Panc1 (cell line): ENCODE measurements around the gene IL32. TPM values are rescaled to one million over a fixed set of nuclear protein-coding genes. Genes with fewer than 3 reads are reported as not detected.

Source experiments
- ATAC-seq: fragments of 200-7000 bp; cut with Tn5 transposase; 2 replicates; pipeline ENCODE4 v1.9.1; 2020; ENCODE audit warnings: mild to moderate bottlenecking, moderate library complexity
- BruUV-seq: library from RNA; stranded (reverse); fragments of 400-500 nt; replicated peaks from 2 replicates; lab custom pipeline; 2021; lab: Mats Ljungman, UMichigan
- CTCF ChIA-PET: fragments of 300-600 bp; sonication (Branson Sonifier 250); formaldehyde crosslinking; loops from one replicate; lab custom pipeline; 2022; ENCODE audit warnings: antibody characterized with exemption; lab: Charles Lee
- POLR2A ChIA-PET: fragments of 300-600 bp; sonication (Branson Sonifier 250); formaldehyde crosslinking; loops from one replicate; lab custom pipeline; 2022; ENCODE audit warnings: antibody characterized with exemption; lab: Charles Lee
- DNase-seq: peaks from one replicate; pipeline ENCODE4 v3.0.0-alpha.2; 2010; ENCODE audit warnings: low read depth, low spot score
- H3K27ac ChIP-seq: 2 replicates; pipeline ENCODE4 v1.5.1; 2011; ENCODE audit warnings: mild to moderate bottlenecking, low read length, inconsistent platforms
- H3K27me3 ChIP-seq: fragments of 200-500 bp; sonication (Bioruptor generic); 2 replicates; pipeline ENCODE4 v1.6.0; 2014; ENCODE audit warnings: low read length, inconsistent platforms; ENCODE audit not compliant: control insufficient read depth, insufficient read depth
- H3K36me3 ChIP-seq: fragments of 200-500 bp; sonication (Bioruptor generic); 2 replicates; pipeline ENCODE4 v1.5.1; 2014; ENCODE audit warnings: inconsistent platforms, mild to moderate bottlenecking, low read length, moderate library complexity; ENCODE audit not compliant: control insufficient read depth, insufficient read depth
- H3K4me1 ChIP-seq: 2 replicates; pipeline ENCODE4 v1.5.1; 2011; ENCODE audit warnings: inconsistent platforms, mild to moderate bottlenecking, low read length, moderate library complexity; ENCODE audit not compliant: control insufficient read depth, insufficient read depth
- H3K4me3 ChIP-seq, 2 experiments: 2 replicates each; pipeline ENCODE4 v1.5.1; 2011 to 2012; ENCODE audit warnings: low read depth in 2 of 2, low read length in 2 of 2, mild to moderate bottlenecking in 2 of 2, inconsistent platforms in 1 of 2, moderate library complexity in 1 of 2
- H3K9me3 ChIP-seq: fragments of 200-500 bp; sonication (Bioruptor generic); 2 replicates; pipeline ENCODE4 v1.5.1; 2014; ENCODE audit warnings: low read depth, mild to moderate bottlenecking, inconsistent platforms, low read length, moderate library complexity; ENCODE audit not compliant: control insufficient read depth, insufficient read depth
- POLR2AphosphoS5 ChIP-seq: IDR thresholded peaks from 2 replicates; pipeline ENCODE4 v1.6.1; 2012; ENCODE audit warnings: mild to moderate bottlenecking, low read depth, low read length, moderate library complexity
- SIN3A ChIP-seq: IDR thresholded peaks from 2 replicates; pipeline ENCODE4 v1.6.1; 2012; ENCODE audit warnings: low read depth, mild to moderate bottlenecking, low read length, moderate library complexity, borderline replicate concordance; ENCODE audit not compliant: insufficient read depth
- in situ Hi-C: cut with HindIII; loops from 2 replicates; pipeline ENCODE4 v1.10.0; 2016; ENCODE audit warnings: low sequenced_read_pairs, low pct_unique_long_range_greater_than_20kb
- intact Hi-C: fragments of 100-400 bp; cut with micrococcal nuclease; formaldehyde crosslinking; loops from one replicate; pipeline ENCODE4 v1.10.0; 2022; ENCODE audit not compliant: unreplicated experiment
- total RNA-seq: library from RNA; stranded (reverse); gene quantifications from one replicate; pipeline ENCODE4 v1.2.1, GENCODE V29; 2021; ENCODE audit not compliant: unreplicated experiment
- TF ChIP-seq, protein P1 (sequence below), 2 experiments: IDR thresholded peaks; 2 replicates each; pipeline ENCODE4 v1.6.1; 2011 to 2012; ENCODE audit warnings: low read depth in 2 of 2, control low read depth in 1 of 2, low read length in 1 of 2, mild to moderate bottlenecking in 1 of 2, moderate library complexity in 1 of 2; ENCODE audit not compliant: insufficient read depth in 1 of 2
- TF ChIP-seq, protein P2 (sequence below): fragments of 450-650 bp; IDR thresholded peaks from 2 replicates; pipeline ENCODE4 v1.5.1; 2017; ENCODE audit warnings: mild to moderate bottlenecking

The IL32 gene
- total RNA-seq, 1 experiment from 2014 or later, result 17.1 TPM

DNA sequence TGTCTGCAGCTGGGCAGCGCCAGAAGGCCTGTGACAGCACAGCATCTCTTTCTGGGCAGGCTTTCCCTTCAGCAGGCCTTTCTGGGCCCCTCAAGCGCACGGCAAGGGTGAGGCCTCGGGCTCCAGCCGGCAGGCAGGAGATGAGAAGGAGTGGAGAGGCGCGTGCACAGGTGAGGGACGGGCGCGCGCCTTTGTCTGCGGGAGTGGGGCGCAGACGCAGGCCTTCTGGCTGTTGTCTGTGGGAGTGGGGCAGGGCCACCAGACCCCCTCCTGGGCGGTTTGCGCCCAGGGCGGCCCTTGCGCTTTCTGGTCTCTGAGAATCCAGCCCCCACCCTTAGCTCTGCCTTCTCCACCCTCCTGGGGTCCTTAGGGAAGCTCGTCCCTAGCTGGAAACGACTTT, 53.4 kb downstream of the IL32 start:
- Histone ChIP-seq H3K9me3 (no peaks in the 10 kb centered on the region), H3K27ac (no peak overlapping the region), H3K4me3 (no peak overlapping the region), H3K27me3 (no peaks in the 10 kb centered on the region), H3K4me1 (peaks cover 3% of the 10 kb centered on the region; the same call in 1 of the 2 replicates), H3K36me3 (no peaks in the 10 kb centered on the region)
- in situ Hi-C loops (no loop called here), intact Hi-C loops (no loop called here)
- no peak for ATAC-seq
- TF ChIP-seq, protein P1, sequence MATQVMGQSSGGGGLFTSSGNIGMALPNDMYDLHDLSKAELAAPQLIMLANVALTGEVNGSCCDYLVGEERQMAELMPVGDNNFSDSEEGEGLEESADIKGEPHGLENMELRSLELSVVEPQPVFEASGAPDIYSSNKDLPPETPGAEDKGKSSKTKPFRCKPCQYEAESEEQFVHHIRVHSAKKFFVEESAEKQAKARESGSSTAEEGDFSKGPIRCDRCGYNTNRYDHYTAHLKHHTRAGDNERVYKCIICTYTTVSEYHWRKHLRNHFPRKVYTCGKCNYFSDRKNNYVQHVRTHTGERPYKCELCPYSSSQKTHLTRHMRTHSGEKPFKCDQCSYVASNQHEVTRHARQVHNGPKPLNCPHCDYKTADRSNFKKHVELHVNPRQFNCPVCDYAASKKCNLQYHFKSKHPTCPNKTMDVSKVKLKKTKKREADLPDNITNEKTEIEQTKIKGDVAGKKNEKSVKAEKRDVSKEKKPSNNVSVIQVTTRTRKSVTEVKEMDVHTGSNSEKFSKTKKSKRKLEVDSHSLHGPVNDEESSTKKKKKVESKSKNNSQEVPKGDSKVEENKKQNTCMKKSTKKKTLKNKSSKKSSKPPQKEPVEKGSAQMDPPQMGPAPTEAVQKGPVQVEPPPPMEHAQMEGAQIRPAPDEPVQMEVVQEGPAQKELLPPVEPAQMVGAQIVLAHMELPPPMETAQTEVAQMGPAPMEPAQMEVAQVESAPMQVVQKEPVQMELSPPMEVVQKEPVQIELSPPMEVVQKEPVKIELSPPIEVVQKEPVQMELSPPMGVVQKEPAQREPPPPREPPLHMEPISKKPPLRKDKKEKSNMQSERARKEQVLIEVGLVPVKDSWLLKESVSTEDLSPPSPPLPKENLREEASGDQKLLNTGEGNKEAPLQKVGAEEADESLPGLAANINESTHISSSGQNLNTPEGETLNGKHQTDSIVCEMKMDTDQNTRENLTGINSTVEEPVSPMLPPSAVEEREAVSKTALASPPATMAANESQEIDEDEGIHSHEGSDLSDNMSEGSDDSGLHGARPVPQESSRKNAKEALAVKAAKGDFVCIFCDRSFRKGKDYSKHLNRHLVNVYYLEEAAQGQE (IDR thresholded peaks at IDR 0.05; ENCODE audit: insufficient read depth in 1 of 2, low read depth in 2 of 2, low read length in 1 of 2), result no peak
- no peak for TF ChIP-seq SIN3A
- no peak for TF ChIP-seq POLR2AphosphoS5
- TF ChIP-seq, protein P2, sequence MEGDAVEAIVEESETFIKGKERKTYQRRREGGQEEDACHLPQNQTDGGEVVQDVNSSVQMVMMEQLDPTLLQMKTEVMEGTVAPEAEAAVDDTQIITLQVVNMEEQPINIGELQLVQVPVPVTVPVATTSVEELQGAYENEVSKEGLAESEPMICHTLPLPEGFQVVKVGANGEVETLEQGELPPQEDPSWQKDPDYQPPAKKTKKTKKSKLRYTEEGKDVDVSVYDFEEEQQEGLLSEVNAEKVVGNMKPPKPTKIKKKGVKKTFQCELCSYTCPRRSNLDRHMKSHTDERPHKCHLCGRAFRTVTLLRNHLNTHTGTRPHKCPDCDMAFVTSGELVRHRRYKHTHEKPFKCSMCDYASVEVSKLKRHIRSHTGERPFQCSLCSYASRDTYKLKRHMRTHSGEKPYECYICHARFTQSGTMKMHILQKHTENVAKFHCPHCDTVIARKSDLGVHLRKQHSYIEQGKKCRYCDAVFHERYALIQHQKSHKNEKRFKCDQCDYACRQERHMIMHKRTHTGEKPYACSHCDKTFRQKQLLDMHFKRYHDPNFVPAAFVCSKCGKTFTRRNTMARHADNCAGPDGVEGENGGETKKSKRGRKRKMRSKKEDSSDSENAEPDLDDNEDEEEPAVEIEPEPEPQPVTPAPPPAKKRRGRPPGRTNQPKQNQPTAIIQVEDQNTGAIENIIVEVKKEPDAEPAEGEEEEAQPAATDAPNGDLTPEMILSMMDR, result no peak
- DNase-seq, result no peak
- ChIA-PET POLR2A (no interaction called here), CTCF (no interaction called here)
- BruUV-seq, result no TSS peak

Other genes with a start within 250 kb of the IL32 start
- gene PRSS21, start 248.4 kb upstream of the IL32 start, total RNA-seq, result not detected
- gene ZG16B, start 235.3 kb upstream of the IL32 start, total RNA-seq, result 9.1 TPM
- gene PRSS22, start 207.5 kb upstream of the IL32 start, total RNA-seq, result 23.9 TPM
- gene FLYWCH2, start 182.4 kb upstream of the IL32 start, total RNA-seq, result 77.3 TPM
- gene FLYWCH1, start 153.7 kb upstream of the IL32 start, total RNA-seq, result 67.9 TPM
- gene KREMEN2, start 101.4 kb upstream of the IL32 start, total RNA-seq, result 10.8 TPM
- 51.8 TPM for gene PAQR4, start 96.3 kb upstream of the IL32 start, total RNA-seq
- gene PKMYT1, start 85.2 kb upstream of the IL32 start, total RNA-seq, result 105 TPM
- 1.6 TPM for gene CLDN9, start 52.7 kb upstream of the IL32 start, total RNA-seq
- gene CLDN6, start 47.5 kb upstream of the IL32 start, total RNA-seq, result 1.2 TPM
- gene TNFRSF12A, start 45.3 kb upstream of the IL32 start, total RNA-seq, result 156 TPM
- gene HCFC1R1, start 41.7 kb upstream of the IL32 start, total RNA-seq, result 67.3 TPM
- 56.7 TPM for gene THOC6, start 41.6 kb upstream of the IL32 start, total RNA-seq
- 0.21 TPM for gene BICDL2, start 28.7 kb upstream of the IL32 start, total RNA-seq
- 0.67 TPM for gene MMP25, start 19.1 kb upstream of the IL32 start, total RNA-seq
- 0.21 TPM for gene ZSCAN10, start 33.7 kb downstream of the IL32 start, total RNA-seq
- 18.3 TPM for gene ZNF205, start 46.9 kb downstream of the IL32 start, total RNA-seq
- gene ZNF213, start 69.4 kb downstream of the IL32 start, total RNA-seq, result 12.3 TPM
- gene OR1F1, start 122.6 kb downstream of the IL32 start, total RNA-seq, result 0.26 TPM
- gene ZNF200, start 169.5 kb downstream of the IL32 start, total RNA-seq, result 12.4 TPM
- gene MEFV, start 191.0 kb downstream of the IL32 start, total RNA-seq, result 0.46 TPM
- gene ZNF263, start 217.9 kb downstream of the IL32 start, total RNA-seq, result 53.5 TPM
- 4.5 TPM for gene TIGD7, start 239.8 kb downstream of the IL32 start, total RNA-seq
- gene ZNF75A, start 239.9 kb downstream of the IL32 start, total RNA-seq, result 24.5 TPM